HG02623 (cell line): ENCODE measurements around the gene MIPEP.
"Not testable (repeated sequence)": the region's sequence is repeated elsewhere in the genome, so short reads cannot be mapped to it uniquely, and the experiment has no call there.

Experiments used
- ATAC-seq: cut with Tn5 transposase; IDR thresholded peaks from one replicate; pipeline ENCODE4 v1.9.1; 2021; ENCODE audit warnings: moderate library complexity; ENCODE audit not compliant: unreplicated experiment

The MIPEP gene

DNA sequence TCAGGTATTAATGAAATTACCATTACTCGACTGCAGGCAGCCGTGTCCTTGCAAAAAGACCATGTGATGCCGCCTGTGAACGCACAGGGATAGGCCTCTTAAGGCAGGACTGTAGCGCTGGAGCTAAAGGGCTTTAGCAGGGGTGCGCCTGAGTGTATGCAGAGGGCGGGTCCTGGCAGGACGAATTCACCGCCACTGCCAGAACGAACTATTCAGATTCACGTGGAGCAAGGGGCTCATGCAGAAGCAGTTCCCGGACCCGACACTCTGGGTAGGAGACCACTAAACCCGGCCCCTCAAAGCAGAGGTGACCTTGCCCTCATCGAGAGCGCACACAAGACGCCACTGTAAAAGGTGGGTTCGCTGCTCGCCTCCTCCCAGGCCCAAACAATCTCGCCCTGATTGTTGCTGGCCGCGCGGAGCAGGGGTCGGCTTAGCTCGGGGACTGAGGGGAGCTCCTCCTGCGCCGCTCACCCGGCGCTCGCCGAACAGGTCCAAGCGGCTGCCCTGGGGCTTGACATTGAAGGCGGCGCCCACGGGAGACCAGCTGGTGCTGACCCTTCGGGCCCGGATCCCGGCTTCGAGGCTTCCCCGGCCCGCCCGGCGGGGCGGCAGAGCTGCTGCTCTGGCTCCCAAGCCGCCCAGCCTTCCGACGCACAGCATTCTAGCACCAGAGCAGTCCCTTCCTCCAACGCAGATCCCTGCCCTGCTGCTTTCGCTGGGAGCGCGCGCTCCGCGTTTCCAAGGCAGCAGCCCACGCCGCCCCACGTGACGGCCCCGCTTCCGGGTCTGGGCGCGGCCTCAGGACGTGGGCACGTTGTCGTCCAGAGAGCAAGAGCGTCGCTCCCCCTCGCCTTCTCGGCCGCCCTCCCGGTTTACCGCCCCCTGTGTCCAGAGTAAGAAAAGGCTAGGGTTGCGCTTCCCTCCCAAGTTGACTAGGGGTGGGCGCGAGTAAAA lies at the start of gene MIPEP:
MIPEP (minus strand) TSS at position 743 of the 957 bp plus-strand sequence; CDS start at position 663, 80 bp downstream.
- ATAC-seq: peak; percentile 95

GRCh38 chr13:23934520-23934919 lies 45.3 kb upstream of the MIPEP start:
- ATAC-seq: no peak

DNA sequence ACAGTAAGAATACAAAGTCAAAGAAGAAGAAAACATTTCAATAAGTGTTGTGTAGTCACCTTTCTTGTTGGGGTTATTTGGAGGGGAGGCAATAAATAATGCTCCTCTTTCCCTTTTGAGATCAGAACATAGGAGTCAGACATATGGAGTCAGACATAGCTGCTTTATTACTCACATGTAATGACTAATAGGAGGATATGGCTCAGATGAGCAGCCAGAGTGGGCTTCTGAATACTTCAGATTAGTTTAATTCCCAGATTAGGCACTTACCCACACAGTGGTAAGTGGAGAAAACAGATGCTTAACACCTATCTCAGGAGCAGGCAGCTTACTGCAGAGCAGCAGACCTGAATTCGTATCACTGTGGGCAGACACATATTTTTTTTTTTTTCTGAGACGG lies 39.8 kb upstream of the MIPEP start:
- ATAC-seq: no peak

GRCh38 chr13:23923031-23923430 lies 33.8 kb upstream of the MIPEP start:
- no peak for ATAC-seq

- ATAC-seq: no peak
These were observed 33.1 kb upstream of the MIPEP start for GRCh38 chr13:23922005-23922932.

DNA sequence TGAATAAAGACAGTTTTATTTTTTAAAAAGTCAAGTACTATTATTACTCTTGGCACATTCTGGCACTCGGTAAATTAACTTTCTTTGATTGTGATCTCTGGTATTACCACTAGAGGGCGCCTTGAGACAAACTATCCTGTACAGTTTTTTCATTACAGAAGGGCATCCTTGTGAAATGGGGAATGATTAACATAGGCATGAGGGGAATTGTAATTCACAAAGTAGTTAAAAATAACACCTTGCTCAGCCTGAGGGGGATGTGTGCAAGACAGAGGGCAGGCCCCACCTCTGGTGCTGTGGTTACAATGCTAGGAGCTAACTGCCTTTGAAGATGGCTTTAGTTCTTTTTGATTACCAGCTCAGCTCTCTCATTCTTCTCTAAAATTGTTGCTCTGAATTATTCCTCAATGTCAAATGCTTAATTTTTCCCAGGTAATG lies 32.3 kb upstream of the MIPEP start:
- no peak for ATAC-seq

DNA sequence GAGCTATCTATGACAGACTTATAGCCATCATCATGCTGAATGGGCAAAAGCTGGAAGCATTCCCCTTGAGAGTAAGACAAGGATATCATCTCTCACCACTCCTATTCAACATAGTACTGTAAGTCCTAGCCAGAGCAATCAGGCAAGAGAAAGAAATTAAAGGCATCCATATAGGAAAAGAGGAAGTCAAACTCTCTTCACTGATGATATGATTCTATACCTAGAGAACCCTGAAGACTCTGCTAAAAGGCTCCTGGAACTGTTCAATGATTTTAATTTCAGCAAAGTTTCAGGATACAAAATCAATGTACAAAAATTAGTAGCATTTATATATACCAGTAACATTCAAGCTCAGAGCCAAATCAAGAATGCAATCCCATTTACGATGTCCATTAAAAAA lies 29.8 kb upstream of the MIPEP start:
- ATAC-seq: no peak

- ATAC-seq: no peak
These were observed 29.0 kb upstream of the MIPEP start for GRCh38 chr13:23918208-23918607.

DNA sequence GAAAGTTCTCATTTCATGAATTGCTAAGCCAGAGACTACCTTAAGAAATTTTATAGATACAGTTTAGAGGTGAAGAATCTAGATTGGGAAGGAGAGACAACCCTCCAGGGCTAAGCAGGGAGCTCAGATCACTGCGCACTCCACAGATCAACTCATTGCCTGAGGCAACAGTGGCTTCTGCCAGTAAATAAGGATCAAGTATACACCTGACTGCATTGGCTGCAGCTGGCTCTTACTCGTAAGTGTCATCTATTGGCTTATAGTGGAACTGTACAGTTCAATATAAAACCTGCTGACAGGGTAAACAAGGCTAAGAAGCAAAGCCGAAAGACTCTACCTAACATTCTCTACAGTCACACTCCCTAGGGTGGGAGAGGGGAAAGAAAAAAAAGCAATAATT lies 26.1 kb upstream of the MIPEP start:
- no peak for ATAC-seq

DNA sequence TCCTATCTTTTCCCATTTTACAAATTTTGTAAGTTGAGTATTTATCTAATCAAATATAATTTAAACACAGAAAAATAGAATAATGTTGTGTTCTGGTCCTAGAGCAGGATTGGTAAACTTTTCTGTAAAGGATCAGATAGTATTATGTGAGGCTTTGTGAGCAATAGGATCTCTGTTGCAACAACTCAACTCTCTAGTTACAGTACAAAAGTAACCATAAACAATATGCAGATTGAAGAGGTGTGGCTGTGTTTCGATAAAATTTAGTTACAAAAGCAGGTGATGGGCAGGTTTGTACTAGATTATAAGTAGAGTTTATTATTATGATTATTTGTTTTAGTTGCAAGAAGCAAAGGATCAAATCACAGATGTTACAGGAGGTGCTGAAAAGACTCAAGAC lies 23.3 kb upstream of the MIPEP start:
- no peak for ATAC-seq

GRCh38 chr13:23909606-23910005 lies 20.4 kb upstream of the MIPEP start:
- ATAC-seq: no peak

- ATAC-seq: no peak
These were observed 16.6 kb upstream of the MIPEP start for GRCh38 chr13:23905766-23906165.

GRCh38 chr13:23903906-23904280 lies 14.7 kb upstream of the MIPEP start:
- ATAC-seq: no peak

- no peak for ATAC-seq
These were observed 14.0 kb upstream of the MIPEP start for GRCh38 chr13:23902975-23903905.

DNA sequence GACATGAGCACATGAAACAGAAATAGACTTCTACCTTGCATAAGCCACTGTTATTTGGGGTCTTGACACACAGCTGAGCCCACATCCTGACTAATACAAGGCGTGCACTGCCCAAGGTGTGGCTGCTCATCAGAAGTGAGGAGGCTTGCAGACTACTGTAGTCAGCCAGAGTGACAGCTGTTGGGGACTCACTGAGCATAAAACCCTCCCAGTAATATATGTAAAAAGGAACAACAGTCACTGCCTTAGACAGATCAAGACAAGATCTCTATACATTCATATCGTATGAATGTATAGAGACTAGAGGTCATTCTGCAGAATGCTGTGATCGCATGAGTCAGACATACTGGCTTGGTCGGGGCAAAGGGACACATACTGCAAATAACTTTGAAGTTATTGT lies 12.2 kb upstream of the MIPEP start:
- no peak for ATAC-seq

DNA sequence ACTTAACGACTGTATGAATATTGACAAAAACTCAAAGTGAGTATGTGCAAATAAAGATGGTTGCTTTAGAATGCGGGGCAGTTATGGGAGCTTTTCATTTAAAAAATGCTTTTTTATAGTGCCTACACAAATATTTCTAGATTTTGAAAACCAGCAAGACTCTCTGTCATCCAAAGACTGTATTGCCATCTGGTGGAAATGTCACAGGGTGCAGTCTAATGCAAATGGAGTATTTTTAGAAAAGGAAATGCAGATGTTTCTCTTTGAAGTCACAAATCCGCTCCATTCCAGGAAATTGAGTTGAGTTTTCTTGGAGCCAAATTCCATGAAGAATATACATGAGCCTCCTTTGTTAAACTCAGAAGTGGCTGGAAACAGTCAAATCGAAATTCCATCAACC lies 10.4 kb upstream of the MIPEP start:
- ATAC-seq: no peak

DNA sequence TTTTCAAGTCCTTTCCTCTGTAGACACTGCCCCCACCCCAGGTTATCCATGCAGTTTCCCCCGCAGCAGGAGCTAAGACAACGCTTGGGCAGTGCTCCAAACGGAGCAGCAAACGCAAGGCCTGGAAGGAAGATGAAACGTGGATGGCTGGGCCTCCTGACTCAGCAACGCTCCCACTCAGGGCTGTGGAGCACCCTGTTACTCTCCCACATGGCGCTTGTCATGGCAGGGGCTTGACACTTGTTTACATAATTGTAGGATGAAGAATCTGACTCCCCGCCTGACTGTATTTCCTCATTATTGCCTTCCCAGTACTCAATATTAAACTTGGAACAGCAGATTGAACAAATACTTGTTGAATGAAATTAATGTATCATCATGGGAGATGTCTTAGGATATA lies 8.9 kb upstream of the MIPEP start:
- ATAC-seq: no peak

GRCh38 chr13:23897452-23897919 lies 8.3 kb upstream of the MIPEP start, which contains the start of gene C1QTNF9B:
Gene C1QTNF9B, minus strand, starts transcription at chr13:23897502.
- not testable (repeated sequence) for ATAC-seq

DNA sequence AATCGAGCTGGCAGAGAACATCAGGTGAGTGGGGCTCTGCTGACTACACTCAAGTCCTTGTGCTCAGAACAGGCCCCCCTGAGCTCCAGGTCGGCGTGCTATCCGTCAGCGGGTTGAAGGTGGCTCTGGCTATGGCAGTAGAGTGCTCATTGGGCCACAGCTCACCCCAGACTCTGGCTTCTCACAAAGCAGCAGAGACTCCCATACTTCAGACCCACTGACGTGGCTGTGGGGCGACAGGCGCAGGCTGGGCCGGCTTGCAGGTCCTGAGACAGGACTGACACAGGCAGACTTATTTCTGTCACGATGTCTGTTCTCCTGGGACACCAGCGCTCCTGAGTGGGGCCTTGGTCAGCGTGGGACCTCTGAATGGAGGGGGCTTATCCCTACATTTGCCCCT lies 5.5 kb upstream of the MIPEP start:
- ATAC-seq: not testable (repeated sequence)

GRCh38 chr13:23893791-23894190 lies 4.6 kb upstream of the MIPEP start:
- not testable (repeated sequence) for ATAC-seq
